ENCODE measurements around the gene ZC2HC1C.
"Not testable (repeated sequence)": the region's sequence is repeated elsewhere in the genome, so short reads cannot be mapped to it uniquely, and the experiment has no call there.

The ZC2HC1C gene

GRCh38 chr14:75094896-75095295 lies 25.5 kb downstream of the ZC2HC1C start:
- peak; percentile 59 to 66 for DNase-seq (ENCODE audit: low read depth in 2 of 2)

GRCh38 chr14:75095690-75096089 lies 26.2 kb downstream of the ZC2HC1C start:
- DNase-seq (ENCODE audit: low read depth in 2 of 2) = no peak

GRCh38 chr14:75096959-75097358 lies 27.5 kb downstream of the ZC2HC1C start:
- DNase-seq (ENCODE audit: low read depth in 2 of 2) = no peak

- DNase-seq (ENCODE audit: low read depth in 2 of 2) = no peak
These were observed 28.8 kb downstream of the ZC2HC1C start for GRCh38 chr14:75098212-75098611.

GRCh38 chr14:75098682-75099081 lies 29.2 kb downstream of the ZC2HC1C start:
- DNase-seq (ENCODE audit: low read depth in 2 of 2) = no peak

- no peak for DNase-seq (ENCODE audit: low read depth in 2 of 2)
These were observed 32.0 kb downstream of the ZC2HC1C start for GRCh38 chr14:75101491-75101890.

GRCh38 chr14:75107186-75107585 lies 37.7 kb downstream of the ZC2HC1C start:
- no peak for DNase-seq (ENCODE audit: low read depth in 2 of 2)

- DNase-seq (ENCODE audit: low read depth in 2 of 2) = no peak
These were observed 40.4 kb downstream of the ZC2HC1C start for GRCh38 chr14:75109877-75110276.

- DNase-seq (ENCODE audit: low read depth in 2 of 2) = no peak
These were observed 44.6 kb downstream of the ZC2HC1C start for GRCh38 chr14:75113932-75114539.

- DNase-seq (ENCODE audit: low read depth in 2 of 2) = no peak
These were observed 49.6 kb downstream of the ZC2HC1C start for GRCh38 chr14:75119056-75119455.

- DNase-seq (ENCODE audit: low read depth in 2 of 2) = no peak
These were observed 51.3 kb downstream of the ZC2HC1C start for GRCh38 chr14:75120541-75121291.

GRCh38 chr14:75121552-75121951 lies 52.1 kb downstream of the ZC2HC1C start:
- DNase-seq (ENCODE audit: low read depth in 2 of 2) = no peak

GRCh38 chr14:75123991-75124390 lies 54.5 kb downstream of the ZC2HC1C start:
- DNase-seq (ENCODE audit: low read depth in 2 of 2) = no peak

GRCh38 chr14:75125617-75126016 lies 56.2 kb downstream of the ZC2HC1C start:
- DNase-seq (ENCODE audit: low read depth in 2 of 2) = no peak

GRCh38 chr14:75126121-75126544 lies 56.7 kb downstream of the ZC2HC1C start:
- DNase-seq (ENCODE audit: low read depth in 2 of 2) = no peak

- peak; percentile 57 to 62 for DNase-seq (ENCODE audit: low read depth in 2 of 2)
These were observed 57.4 kb downstream of the ZC2HC1C start, which contains the start of gene NEK9 for GRCh38 chr14:75126679-75127473. NEK9 (minus strand) TSS chr14:75127048; CDS start chr14:75126921, 127 bp downstream.

GRCh38 chr14:75127474-75127820 lies 58.0 kb downstream of the ZC2HC1C start:
- DNase-seq (ENCODE audit: low read depth in 2 of 2) = not testable (repeated sequence)

GRCh38 chr14:75127903-75128595 lies 58.6 kb downstream of the ZC2HC1C start:
- no peak for DNase-seq (ENCODE audit: low read depth in 2 of 2)

- DNase-seq (ENCODE audit: low read depth in 2 of 2) = no peak
These were observed 59.2 kb downstream of the ZC2HC1C start for GRCh38 chr14:75128596-75128990.

Measured in fibroblast of skin of left biceps (primary cell).